HepG2 (cell line): ENCODE data around the gene MED20. TPM values are rescaled to one million over a fixed set of nuclear protein-coding genes. Genes with fewer than 3 reads are reported as not detected.

Experiments used
- ATAC-seq: fragments of 200-7000 bp; cut with Tn5 transposase; 3 replicates; pipeline ENCODE4 v1.9.1; 2020; ENCODE audit warnings: mild to moderate bottlenecking, moderate library complexity
- BruUV-seq: library from RNA; stranded (reverse); fragments of 400-500 nt; replicated peaks from 2 replicates; lab custom pipeline; 2021; lab: Mats Ljungman, UMichigan
- CTCF ChIA-PET: fragments of 300-600 bp; formaldehyde crosslinking; extraction: SDS; loops from one replicate; lab custom pipeline; 2021; ENCODE audit warnings: low total read pairs, inconsistent platforms, low intra/inter-chr PET ratio; lab: Yijun Ruan, JAX
- POLR2A ChIA-PET: fragments of 350-600 bp; sonication (Branson Sonifier 250); formaldehyde crosslinking; loops from one replicate; lab custom pipeline; 2020; ENCODE audit warnings: antibody characterized with exemption, inconsistent platforms; lab: Yijun Ruan, JAX
- DNase-seq: peaks from one replicate; pipeline ENCODE4 v3.0.0-alpha.2; 2015; ENCODE audit warnings: low spot score
- FAIRE-seq: peaks from 3 replicates; lab custom pipeline; 2011; peaks lifted over from hg19 to GRCh38; lab: Jason Lieb, UNC
- H2AFZ ChIP-seq: one replicate; pipeline ENCODE4 v1.6.1; 2011; ENCODE audit warnings: low read length, inconsistent platforms
- H3K27ac ChIP-seq: fragments of 300-600 bp; 3 replicates; pipeline ENCODE4 v1.8.0; 2011; ENCODE audit warnings: mixed run types, mild to moderate bottlenecking, mixed read lengths, low read length, inconsistent platforms; ENCODE audit not compliant: insufficient read depth; ENCODE audit errors: extremely low read length
- H3K27me3 ChIP-seq, 2 experiments: fragments of 200-600 bp in 1 of 2; 2 replicates in 1 of 2; 3 replicates in 1 of 2; pipeline versions ENCODE4 v1.6.0 to v1.8.0; 2011; ENCODE audit warnings: low read length in 2 of 2, mild to moderate bottlenecking in 2 of 2, moderate library complexity in 2 of 2, inconsistent platforms in 1 of 2; ENCODE audit not compliant: insufficient read depth in 2 of 2, control insufficient read depth in 1 of 2
- H3K36me3 ChIP-seq, 2 experiments: fragments of 200-600 bp in 1 of 2; replicated peaks in 1 of 2; 2 replicates in 1 of 2; 3 replicates in 1 of 2; pipeline versions ENCODE4 v1.5.1 to v1.8.0; 2011; ENCODE audit warnings: low read length in 2 of 2, inconsistent platforms in 1 of 2; ENCODE audit not compliant: insufficient read depth in 2 of 2, control insufficient read depth in 1 of 2
- H3K4me1 ChIP-seq: 2 replicates; pipeline ENCODE4 v1.5.1; 2012; ENCODE audit warnings: low read length, inconsistent platforms; ENCODE audit not compliant: insufficient read depth
- H3K4me2 ChIP-seq: 2 replicates; pipeline ENCODE4 v1.6.0; 2011; ENCODE audit warnings: low read depth, low read length, inconsistent platforms
- H3K4me3 ChIP-seq, 3 experiments: fragments of 200-600 bp in 1 of 3; sonication (generic), shearing (Covaris generic) in 1 of 3; replicated peaks in 1 of 3; 2 replicates each; pipeline ENCODE4 v1.5.1; 2011 to 2016; ENCODE audit warnings: low read length in 3 of 3, inconsistent platforms in 2 of 3, low read depth in 2 of 3, mild to moderate bottlenecking in 2 of 3, control low read depth in 1 of 3, mixed read lengths in 1 of 3; ENCODE audit not compliant: insufficient read depth in 1 of 3
- H3K79me2 ChIP-seq: one replicate; pipeline ENCODE4 v1.6.1; 2011; ENCODE audit warnings: low read length, inconsistent platforms; ENCODE audit not compliant: insufficient read depth
- H3K9ac ChIP-seq: 2 replicates; pipeline ENCODE4 v1.6.0; 2011; ENCODE audit warnings: mild to moderate bottlenecking, low read depth, low read length, inconsistent platforms; ENCODE audit not compliant: insufficient read depth
- H3K9me3 ChIP-seq: 2 replicates; pipeline ENCODE4 v1.5.1; 2012; ENCODE audit warnings: mild to moderate bottlenecking, low read length
- H4K20me1 ChIP-seq: 2 replicates; pipeline ENCODE4 v1.6.0; 2011; ENCODE audit warnings: inconsistent platforms, mild to moderate bottlenecking, low read length, moderate library complexity; ENCODE audit not compliant: insufficient read depth
- ATF7 ChIP-seq, 2 experiments: fragments of 450-650 bp in 1 of 2; sonication (generic) in 1 of 2; formaldehyde crosslinking in 1 of 2; IDR thresholded peaks; 2 replicates each; pipeline versions ENCODE4 v1.4.0 to v1.6.1; 2016 to 2020; ENCODE audit warnings: antibody characterized with exemption in 1 of 2, mild to moderate bottlenecking in 1 of 2, missing genetic modification reagents in 1 of 2
- IKZF1 ChIP-seq: fragments of 450-650 bp; IDR thresholded peaks from 2 replicates; pipeline ENCODE4 v1.7.1; 2016
- NBN ChIP-seq: fragments of 450-650 bp; conservative IDR thresholded peaks from 2 replicates; pipeline ENCODE4 v1.6.1; 2017
- RAD51 ChIP-seq: fragments of 450-650 bp; IDR thresholded peaks from 2 replicates; pipeline ENCODE4 v1.6.1; 2016; ENCODE audit warnings: borderline replicate concordance
- SOX6 ChIP-seq, 2 experiments: fragments of 450-650 bp in 1 of 2; sonication (generic) in 1 of 2; formaldehyde crosslinking in 1 of 2; IDR thresholded peaks; 2 replicates each; pipeline versions ENCODE4 v1.4.0 to v1.6.1; 2017 to 2020; ENCODE audit warnings: antibody characterized with exemption in 1 of 2, mild to moderate bottlenecking in 1 of 2, missing genetic modification reagents in 1 of 2
- TRIM22 ChIP-seq: fragments of 450-650 bp; IDR thresholded peaks from 2 replicates; pipeline ENCODE4 v1.6.1; 2017
- ZC3H13 ChIP-seq: sonication (generic); formaldehyde crosslinking; IDR thresholded peaks from 2 replicates; pipeline ENCODE4 v1.8.1; 2023; ENCODE audit warnings: mild to moderate bottlenecking, missing genetic modification reagents, moderate library complexity
- WGBS: methylation state at CpG from one replicate; pipeline ENCODE4 v1.1.6; 2017; ENCODE audit warnings: low lambda C conversion rate; 5-methylcytosine and 5-hydroxymethylcytosine counted together
- in situ Hi-C: cut with HindIII; loops from 2 replicates; pipeline ENCODE4 v1.10.0; 2017; ENCODE audit warnings: low pct_unique_long_range_greater_than_20kb; ENCODE audit not compliant: extremely low pct_ligation_motif_present
- intact Hi-C: fragments of 100-400 bp; cut with micrococcal nuclease; formaldehyde crosslinking; loops from one replicate; pipeline ENCODE4 v1.10.0; 2022; ENCODE audit not compliant: unreplicated experiment
- polyA plus RNA-seq, 8 experiments: library from polyadenylated mRNA; depleted of rRNA in 3 of 8; stranded (reverse) in 7 of 8; unstranded in 1 of 8; fragments of >200 nt; fragmentation: Illumina TruSeq in 4 of 8; extraction: Trizol in 4 of 8; gene quantifications; 2 replicates each; pipeline versions ENCODE4 v1.2.1 to v1.2.3, GENCODE V29; 2011 to 2016; ENCODE audit warnings: low read depth in 4 of 8, missing spikeins in 1 of 8, mixed read lengths in 1 of 8; ENCODE audit not compliant: insufficient read depth in 1 of 8
- total RNA-seq, 5 experiments: library from RNA; depleted of rRNA; stranded (reverse); fragments of >200 nt; fragmentation: Illumina TruSeq; extraction: Trizol; gene quantifications; 2 replicates each; pipeline ENCODE4 v1.2.3, GENCODE V29; 2016; ENCODE audit warnings: low read depth in 1 of 5
- TF ChIP-seq, protein P1 (sequence below): sonication (generic); formaldehyde crosslinking; IDR thresholded peaks from 2 replicates; pipeline ENCODE4 v1.5.1; 2020; ENCODE audit warnings: missing genetic modification reagents, mild to moderate bottlenecking, borderline replicate concordance
- TF ChIP-seq, protein P2 (sequence below): sonication (generic); formaldehyde crosslinking; IDR thresholded peaks from 2 replicates; pipeline ENCODE4 v1.9.0; 2021; ENCODE audit warnings: mild to moderate bottlenecking, missing genetic modification reagents

The MED20 gene
- total and polyA plus RNA-seq, 2 of the 13 experiments (the other 11 are each of a cell fraction or from before 2014, with no cell fraction given) = 28.1 to 41.1 TPM

- TF ChIP-seq, protein P1, sequence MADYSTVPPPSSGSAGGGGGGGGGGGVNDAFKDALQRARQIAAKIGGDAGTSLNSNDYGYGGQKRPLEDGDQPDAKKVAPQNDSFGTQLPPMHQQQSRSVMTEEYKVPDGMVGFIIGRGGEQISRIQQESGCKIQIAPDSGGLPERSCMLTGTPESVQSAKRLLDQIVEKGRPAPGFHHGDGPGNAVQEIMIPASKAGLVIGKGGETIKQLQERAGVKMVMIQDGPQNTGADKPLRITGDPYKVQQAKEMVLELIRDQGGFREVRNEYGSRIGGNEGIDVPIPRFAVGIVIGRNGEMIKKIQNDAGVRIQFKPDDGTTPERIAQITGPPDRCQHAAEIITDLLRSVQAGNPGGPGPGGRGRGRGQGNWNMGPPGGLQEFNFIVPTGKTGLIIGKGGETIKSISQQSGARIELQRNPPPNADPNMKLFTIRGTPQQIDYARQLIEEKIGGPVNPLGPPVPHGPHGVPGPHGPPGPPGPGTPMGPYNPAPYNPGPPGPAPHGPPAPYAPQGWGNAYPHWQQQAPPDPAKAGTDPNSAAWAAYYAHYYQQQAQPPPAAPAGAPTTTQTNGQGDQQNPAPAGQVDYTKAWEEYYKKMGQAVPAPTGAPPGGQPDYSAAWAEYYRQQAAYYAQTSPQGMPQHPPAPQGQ (CRISPR knock-in tag) = no peak
These were observed 44.7 kb upstream of the MED20 start (continued) for GRCh38 chr6:41965429-41966213.

GRCh38 chr6:41964201-41964887 is 43.4 kb upstream of the MED20 start:
- no peak overlapping the region for H3K4me3 ChIP-seq
- H3K79me2 ChIP-seq = no peaks in the 10 kb centered on the region
- H3K4me2 ChIP-seq = no peak overlapping the region
- BruUV-seq = no TSS peak
- FAIRE-seq = peak; percentile 68
- in situ Hi-C loops (no loop called here), intact Hi-C loops (no loop called here)
- no peaks in the 10 kb centered on the region for H3K36me3 ChIP-seq
- peaks cover 45% of the 10 kb centered on the region for H3K4me1 ChIP-seq
- no peak for DNase-seq
- POLR2A ChIA-PET = no interaction called here
- no peaks in the 10 kb centered on the region for H3K9me3 ChIP-seq
- H3K27ac ChIP-seq = no peak overlapping the region
- ATAC-seq = peak; percentile 27
- H4K20me1 ChIP-seq = no peaks in the 10 kb centered on the region
- WGBS = 52% methylated on average over 2 of the region's 2 CpGs
- no peak overlapping the region for H3K9ac ChIP-seq
- CTCF ChIA-PET = no interaction called here
- H3K27me3 ChIP-seq = no peaks in the 10 kb centered on the region
- no peak overlapping the region for H2AFZ ChIP-seq
- TF ChIP-seq SOX6 (IDR thresholded peaks at IDR 0.05) (peak; percentile 78; the same call in 1 of the 2 replicates), SOX6 (CRISPR knock-in tag; IDR thresholded peaks at IDR 0.05) (no peak), RAD51 (0 out of 2 replicates have a peak, but pooled peaks have one; percentile 10), ATF7 (IDR thresholded peaks at IDR 0.05) (peak; percentile 15; the same call in 1 of the 2 replicates), ATF7 (CRISPR knock-in tag; IDR thresholded peaks at IDR 0.05) (no peak), ZC3H13 (CRISPR knock-in tag) (no peak), NBN (0 out of 2 replicates have a peak, but pooled peaks have one; percentile 66), IKZF1 (peak; percentile 89; the same call in 1 of the 2 replicates), TRIM22 (0 out of 2 replicates have a peak, but pooled peaks have one; percentile 42)
- TF ChIP-seq, protein P2, sequence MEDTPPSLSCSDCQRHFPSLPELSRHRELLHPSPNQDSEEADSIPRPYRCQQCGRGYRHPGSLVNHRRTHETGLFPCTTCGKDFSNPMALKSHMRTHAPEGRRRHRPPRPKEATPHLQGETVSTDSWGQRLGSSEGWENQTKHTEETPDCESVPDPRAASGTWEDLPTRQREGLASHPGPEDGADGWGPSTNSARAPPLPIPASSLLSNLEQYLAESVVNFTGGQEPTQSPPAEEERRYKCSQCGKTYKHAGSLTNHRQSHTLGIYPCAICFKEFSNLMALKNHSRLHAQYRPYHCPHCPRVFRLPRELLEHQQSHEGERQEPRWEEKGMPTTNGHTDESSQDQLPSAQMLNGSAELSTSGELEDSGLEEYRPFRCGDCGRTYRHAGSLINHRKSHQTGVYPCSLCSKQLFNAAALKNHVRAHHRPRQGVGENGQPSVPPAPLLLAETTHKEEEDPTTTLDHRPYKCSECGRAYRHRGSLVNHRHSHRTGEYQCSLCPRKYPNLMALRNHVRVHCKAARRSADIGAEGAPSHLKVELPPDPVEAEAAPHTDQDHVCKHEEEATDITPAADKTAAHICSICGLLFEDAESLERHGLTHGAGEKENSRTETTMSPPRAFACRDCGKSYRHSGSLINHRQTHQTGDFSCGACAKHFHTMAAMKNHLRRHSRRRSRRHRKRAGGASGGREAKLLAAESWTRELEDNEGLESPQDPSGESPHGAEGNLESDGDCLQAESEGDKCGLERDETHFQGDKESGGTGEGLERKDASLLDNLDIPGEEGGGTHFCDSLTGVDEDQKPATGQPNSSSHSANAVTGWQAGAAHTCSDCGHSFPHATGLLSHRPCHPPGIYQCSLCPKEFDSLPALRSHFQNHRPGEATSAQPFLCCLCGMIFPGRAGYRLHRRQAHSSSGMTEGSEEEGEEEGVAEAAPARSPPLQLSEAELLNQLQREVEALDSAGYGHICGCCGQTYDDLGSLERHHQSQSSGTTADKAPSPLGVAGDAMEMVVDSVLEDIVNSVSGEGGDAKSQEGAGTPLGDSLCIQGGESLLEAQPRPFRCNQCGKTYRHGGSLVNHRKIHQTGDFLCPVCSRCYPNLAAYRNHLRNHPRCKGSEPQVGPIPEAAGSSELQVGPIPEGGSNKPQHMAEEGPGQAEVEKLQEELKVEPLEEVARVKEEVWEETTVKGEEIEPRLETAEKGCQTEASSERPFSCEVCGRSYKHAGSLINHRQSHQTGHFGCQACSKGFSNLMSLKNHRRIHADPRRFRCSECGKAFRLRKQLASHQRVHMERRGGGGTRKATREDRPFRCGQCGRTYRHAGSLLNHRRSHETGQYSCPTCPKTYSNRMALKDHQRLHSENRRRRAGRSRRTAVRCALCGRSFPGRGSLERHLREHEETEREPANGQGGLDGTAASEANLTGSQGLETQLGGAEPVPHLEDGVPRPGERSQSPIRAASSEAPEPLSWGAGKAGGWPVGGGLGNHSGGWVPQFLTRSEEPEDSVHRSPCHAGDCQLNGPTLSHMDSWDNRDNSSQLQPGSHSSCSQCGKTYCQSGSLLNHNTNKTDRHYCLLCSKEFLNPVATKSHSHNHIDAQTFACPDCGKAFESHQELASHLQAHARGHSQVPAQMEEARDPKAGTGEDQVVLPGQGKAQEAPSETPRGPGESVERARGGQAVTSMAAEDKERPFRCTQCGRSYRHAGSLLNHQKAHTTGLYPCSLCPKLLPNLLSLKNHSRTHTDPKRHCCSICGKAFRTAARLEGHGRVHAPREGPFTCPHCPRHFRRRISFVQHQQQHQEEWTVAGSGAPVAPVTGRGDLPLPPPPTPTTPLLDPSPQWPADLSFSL (CRISPR knock-in tag) = peak; percentile 84
